Astrocyte (in vitro differentiated cells and primary cell): Measurements from ENCODE around the gene LIN28B.

Source experiments
- EZH2 ChIP-seq: IDR thresholded peaks from 2 replicates; pipeline ENCODE4 v1.6.1; 2012; ENCODE audit warnings: mild to moderate bottlenecking, low read length, inconsistent platforms; ENCODE audit not compliant: insufficient read depth
- TF ChIP-seq, protein P1 (sequence below): IDR thresholded peaks from 2 replicates; pipeline ENCODE4 v1.5.1; 2011; ENCODE audit warnings: low read depth, mild to moderate bottlenecking, inconsistent platforms, low read length, moderate library complexity; ENCODE audit not compliant: insufficient read depth

DNA sequence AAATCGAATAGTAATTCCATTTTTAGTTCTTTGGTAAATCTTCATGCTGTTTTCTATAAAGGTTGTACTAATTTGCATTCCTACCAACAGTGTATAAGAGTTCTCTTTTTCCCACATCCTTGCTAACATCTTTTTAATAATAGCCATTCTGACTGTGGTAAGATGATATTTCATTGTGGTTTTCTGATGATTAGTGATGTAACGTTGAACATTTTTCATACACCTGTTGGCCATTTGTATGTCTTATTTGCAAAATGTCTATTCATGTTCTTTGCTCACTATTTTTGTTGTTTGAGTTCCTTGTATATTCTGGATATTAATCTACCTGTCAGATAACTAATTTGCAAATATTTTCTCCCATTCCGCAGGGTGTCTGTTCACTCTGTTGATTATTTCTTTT lies 64.5 kb downstream of the LIN28B start:
- TF ChIP-seq, protein P1, sequence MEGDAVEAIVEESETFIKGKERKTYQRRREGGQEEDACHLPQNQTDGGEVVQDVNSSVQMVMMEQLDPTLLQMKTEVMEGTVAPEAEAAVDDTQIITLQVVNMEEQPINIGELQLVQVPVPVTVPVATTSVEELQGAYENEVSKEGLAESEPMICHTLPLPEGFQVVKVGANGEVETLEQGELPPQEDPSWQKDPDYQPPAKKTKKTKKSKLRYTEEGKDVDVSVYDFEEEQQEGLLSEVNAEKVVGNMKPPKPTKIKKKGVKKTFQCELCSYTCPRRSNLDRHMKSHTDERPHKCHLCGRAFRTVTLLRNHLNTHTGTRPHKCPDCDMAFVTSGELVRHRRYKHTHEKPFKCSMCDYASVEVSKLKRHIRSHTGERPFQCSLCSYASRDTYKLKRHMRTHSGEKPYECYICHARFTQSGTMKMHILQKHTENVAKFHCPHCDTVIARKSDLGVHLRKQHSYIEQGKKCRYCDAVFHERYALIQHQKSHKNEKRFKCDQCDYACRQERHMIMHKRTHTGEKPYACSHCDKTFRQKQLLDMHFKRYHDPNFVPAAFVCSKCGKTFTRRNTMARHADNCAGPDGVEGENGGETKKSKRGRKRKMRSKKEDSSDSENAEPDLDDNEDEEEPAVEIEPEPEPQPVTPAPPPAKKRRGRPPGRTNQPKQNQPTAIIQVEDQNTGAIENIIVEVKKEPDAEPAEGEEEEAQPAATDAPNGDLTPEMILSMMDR: no peak
- no peak for TF ChIP-seq EZH2
